HEK293 (cell line): ENCODE results near the gene IFI27L1.

ENCODE experiments used
- CTCF ChIP-seq: fragments of 450-650 bp; formaldehyde crosslinking; IDR thresholded peaks from 2 replicates; pipeline ENCODE4 v1.5.1; 2016; ENCODE audit warnings: missing biosample characterization, missing genetic modification characterization
- HOXD13 ChIP-seq: sonication (generic); formaldehyde crosslinking; IDR thresholded peaks from 2 replicates; pipeline ENCODE4 v1.8.0; 2022; ENCODE audit warnings: missing genetic modification reagents, borderline replicate concordance
- TCF7L2 ChIP-seq: IDR thresholded peaks from 2 replicates; pipeline ENCODE4 v1.6.1; 2011; ENCODE audit warnings: low read depth, mild to moderate bottlenecking, inconsistent platforms, low read length, moderate library complexity, borderline replicate concordance
- ZBTB49 ChIP-seq: fragments of 450-650 bp; formaldehyde crosslinking; IDR thresholded peaks from 2 replicates; pipeline ENCODE4 v1.5.1; 2016; ENCODE audit warnings: missing biosample characterization, missing genetic modification characterization, low read depth
- ZNF132 ChIP-seq: fragments of 450-650 bp; formaldehyde crosslinking; IDR thresholded peaks from 2 replicates; pipeline ENCODE4 v1.5.1; 2017; ENCODE audit warnings: missing biosample characterization, missing genetic modification characterization, borderline replicate concordance
- ZNF2 ChIP-seq: fragments of 450-650 bp; formaldehyde crosslinking; IDR thresholded peaks from 2 replicates; pipeline ENCODE4 v1.5.1; 2016; ENCODE audit warnings: missing biosample characterization, missing genetic modification characterization
- ZNF223 ChIP-seq: fragments of 450-650 bp; formaldehyde crosslinking; IDR thresholded peaks from 2 replicates; pipeline ENCODE4 v1.5.1; 2016; ENCODE audit warnings: missing biosample characterization, missing genetic modification characterization
- ZNF549 ChIP-seq: fragments of 450-650 bp; IDR thresholded peaks from 2 replicates; pipeline ENCODE4 v1.5.1; 2018; ENCODE audit warnings: missing biosample characterization, missing genetic modification characterization, mild to moderate bottlenecking, inconsistent platforms, moderate library complexity
- ZNF785 ChIP-seq: fragments of 450-650 bp; formaldehyde crosslinking; IDR thresholded peaks from 2 replicates; pipeline ENCODE4 v1.5.1; 2016; ENCODE audit warnings: missing biosample characterization, missing genetic modification characterization
- TF ChIP-seq, protein P1 (sequence below): sonication (generic); formaldehyde crosslinking; IDR thresholded peaks from 2 replicates; pipeline ENCODE4 v1.8.1; 2022; ENCODE audit warnings: mild to moderate bottlenecking, moderate library complexity, missing genetic modification reagents
- TF ChIP-seq, protein P2 (sequence below): fragments of 450-650 bp; formaldehyde crosslinking; IDR thresholded peaks from 2 replicates; pipeline ENCODE4 v1.5.1; 2016; ENCODE audit warnings: missing biosample characterization, missing genetic modification characterization

GRCh38 chr14:94052662-94053061 lies 28.4 kb upstream of the IFI27L1 start:
- TF ChIP-seq, protein P1, sequence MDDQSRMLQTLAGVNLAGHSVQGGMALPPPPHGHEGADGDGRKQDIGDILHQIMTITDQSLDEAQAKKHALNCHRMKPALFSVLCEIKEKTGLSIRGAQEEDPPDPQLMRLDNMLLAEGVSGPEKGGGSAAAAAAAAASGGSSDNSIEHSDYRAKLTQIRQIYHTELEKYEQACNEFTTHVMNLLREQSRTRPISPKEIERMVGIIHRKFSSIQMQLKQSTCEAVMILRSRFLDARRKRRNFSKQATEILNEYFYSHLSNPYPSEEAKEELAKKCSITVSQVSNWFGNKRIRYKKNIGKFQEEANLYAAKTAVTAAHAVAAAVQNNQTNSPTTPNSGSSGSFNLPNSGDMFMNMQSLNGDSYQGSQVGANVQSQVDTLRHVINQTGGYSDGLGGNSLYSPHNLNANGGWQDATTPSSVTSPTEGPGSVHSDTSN (CRISPR knock-in tag), result no peak
- TF ChIP-seq CTCF (tag by site-specific recombination) (no peak), ZNF2 (tag by site-specific recombination) (no peak), ZBTB49 (tag by site-specific recombination) (no peak), HOXD13 (CRISPR knock-in tag) (no peak), ZNF223 (tag by site-specific recombination) (no peak), ZNF785 (tag by site-specific recombination) (no peak), ZNF132 (tag by site-specific recombination) (no peak), ZNF549 (tag by site-specific recombination) (no peak), TCF7L2 (no peak)
- TF ChIP-seq, protein P2, sequence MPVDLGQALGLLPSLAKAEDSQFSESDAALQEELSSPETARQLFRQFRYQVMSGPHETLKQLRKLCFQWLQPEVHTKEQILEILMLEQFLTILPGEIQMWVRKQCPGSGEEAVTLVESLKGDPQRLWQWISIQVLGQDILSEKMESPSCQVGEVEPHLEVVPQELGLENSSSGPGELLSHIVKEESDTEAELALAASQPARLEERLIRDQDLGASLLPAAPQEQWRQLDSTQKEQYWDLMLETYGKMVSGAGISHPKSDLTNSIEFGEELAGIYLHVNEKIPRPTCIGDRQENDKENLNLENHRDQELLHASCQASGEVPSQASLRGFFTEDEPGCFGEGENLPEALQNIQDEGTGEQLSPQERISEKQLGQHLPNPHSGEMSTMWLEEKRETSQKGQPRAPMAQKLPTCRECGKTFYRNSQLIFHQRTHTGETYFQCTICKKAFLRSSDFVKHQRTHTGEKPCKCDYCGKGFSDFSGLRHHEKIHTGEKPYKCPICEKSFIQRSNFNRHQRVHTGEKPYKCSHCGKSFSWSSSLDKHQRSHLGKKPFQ (tag by site-specific recombination), result no peak
